Fibroblast of the conjunctiva (primary cell): ENCODE measurements around the gene RWDD1.
A peak's percentile ranks its signal among the peaks of the same experiment; 100 is the strongest.

Source experiments
- DNase-seq: peaks from one replicate; pipeline ENCODE4 v3.0.0-alpha.2; 2010; ENCODE audit warnings: low read depth

The RWDD1 gene, protein sequence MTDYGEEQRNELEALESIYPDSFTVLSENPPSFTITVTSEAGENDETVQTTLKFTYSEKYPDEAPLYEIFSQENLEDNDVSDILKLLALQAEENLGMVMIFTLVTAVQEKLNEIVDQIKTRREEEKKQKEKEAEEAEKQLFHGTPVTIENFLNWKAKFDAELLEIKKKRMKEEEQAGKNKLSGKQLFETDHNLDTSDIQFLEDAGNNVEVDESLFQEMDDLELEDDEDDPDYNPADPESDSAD

DNA sequence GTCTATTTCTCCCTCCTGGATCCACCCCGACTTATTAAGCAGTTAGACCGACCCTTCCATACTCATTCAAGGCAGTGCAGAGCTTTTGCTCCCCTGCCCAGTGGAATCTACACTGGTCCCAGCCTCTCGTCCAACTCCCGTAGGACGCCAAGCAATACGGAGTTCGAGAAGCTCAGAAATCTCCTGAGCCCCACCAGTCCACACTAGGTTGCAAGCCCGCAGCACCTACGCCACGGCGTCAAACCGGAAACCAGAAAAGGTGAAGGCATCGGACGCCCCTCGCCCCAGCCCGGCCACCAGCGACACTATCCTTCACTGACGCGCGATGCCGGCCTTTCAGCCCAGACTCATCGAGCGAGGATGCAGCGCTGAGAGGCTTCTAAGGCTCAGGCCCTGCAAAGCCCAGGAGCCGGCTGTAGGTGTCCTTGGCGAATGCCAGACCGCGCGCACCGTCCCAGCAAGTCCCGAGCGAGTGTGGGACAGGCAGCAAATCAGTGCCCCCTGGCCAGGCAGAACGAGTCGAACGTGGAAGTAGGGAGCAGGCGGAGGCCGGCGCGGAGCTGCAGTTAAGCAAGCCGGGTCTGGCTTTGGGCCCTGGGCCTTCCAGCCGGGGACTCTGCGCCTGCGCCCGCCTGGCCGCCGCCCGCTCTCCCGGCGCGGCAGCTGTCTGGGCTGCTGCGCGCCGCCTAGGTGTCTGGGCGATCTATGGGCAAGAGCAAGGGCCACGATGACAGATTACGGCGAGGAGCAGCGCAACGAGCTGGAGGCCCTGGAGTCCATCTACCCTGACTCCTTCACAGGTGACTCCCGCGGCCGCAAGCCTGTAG, at the start of gene RWDD1:
Gene RWDD1 (plus strand): TSS at position 649 of the 827 bp plus-strand sequence. CDS start 79 bp downstream, at position 728.
- peak; percentile 99 for DNase-seq

DNA sequence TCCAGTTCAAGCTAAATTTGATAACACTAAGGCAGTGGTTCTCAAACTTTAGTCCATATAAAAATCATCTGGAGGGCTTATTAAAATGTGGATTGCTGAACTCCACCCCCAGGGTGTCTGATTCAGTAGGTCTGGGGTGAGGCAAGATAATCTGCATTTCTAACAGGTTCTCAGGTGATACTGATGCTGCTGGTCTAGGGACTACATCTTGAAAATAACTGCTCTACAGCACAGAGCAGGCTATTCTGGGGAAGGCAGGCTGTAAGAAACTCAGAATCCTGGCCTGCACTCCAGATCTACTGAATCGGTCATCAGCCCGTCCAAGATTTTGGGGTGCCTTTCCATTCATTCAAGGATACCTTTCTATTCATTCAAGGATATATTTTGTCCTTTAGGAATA, 48.4 kb upstream of the RWDD1 start:
- no peak for DNase-seq

DNA sequence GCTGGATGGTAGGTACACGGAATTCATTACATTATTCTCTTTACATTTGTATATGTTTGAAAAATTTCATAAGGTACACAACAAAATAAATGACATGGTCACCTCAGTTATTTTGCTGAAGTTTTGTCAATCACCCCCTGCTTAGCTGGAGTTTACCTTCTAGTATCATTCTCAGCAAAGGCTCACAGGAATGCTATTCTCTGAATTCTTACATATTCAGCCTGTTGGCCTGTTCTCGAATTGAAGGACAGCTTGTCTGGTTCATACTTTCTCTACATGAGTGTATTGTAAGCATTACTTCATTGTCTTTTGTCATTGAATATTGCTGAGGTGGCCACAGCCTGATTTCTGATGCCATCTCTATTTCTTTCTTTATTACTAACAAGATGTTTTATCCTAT, 47.1 kb upstream of the RWDD1 start:
- no peak for DNase-seq

DNA sequence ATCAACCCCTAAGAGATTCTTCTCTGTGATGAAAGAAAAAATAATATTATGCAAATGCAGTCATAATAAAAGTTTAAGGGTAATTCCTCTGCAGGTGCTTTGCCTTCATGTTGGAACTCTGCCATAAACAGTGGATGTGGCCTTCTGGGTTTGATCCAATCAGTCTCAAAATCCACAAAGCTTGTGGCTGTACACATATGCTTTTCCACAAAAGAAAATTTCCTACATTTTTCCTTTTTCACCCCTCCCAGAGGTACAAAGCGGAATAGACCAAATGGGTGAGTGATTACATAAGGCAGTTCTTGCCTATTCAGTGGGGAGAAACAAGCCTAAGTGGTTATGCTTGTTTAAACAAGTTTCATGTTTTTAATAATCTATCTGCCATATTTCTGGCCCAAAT, 43.2 kb upstream of the RWDD1 start:
- no peak for DNase-seq

DNA sequence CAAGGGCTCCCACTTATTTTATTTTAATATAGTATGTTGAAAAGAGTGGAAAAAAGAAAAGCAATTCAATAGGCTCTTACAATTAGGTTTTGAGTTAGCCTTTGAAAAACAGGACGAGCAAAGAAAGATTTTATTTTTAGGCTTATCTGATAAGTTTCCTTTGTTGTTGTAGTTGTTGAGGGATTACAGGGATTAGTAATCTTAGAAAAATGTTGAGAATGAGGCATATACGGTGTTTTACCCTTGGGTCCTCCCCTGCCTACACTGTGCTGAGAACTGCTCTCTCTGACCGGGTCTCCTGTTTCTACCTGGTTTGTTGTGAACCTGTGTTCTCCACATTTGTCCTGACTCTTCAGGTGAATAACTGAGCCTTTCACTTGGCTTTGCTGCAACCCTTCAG, 42.5 kb upstream of the RWDD1 start:
- DNase-seq: no peak

DNA sequence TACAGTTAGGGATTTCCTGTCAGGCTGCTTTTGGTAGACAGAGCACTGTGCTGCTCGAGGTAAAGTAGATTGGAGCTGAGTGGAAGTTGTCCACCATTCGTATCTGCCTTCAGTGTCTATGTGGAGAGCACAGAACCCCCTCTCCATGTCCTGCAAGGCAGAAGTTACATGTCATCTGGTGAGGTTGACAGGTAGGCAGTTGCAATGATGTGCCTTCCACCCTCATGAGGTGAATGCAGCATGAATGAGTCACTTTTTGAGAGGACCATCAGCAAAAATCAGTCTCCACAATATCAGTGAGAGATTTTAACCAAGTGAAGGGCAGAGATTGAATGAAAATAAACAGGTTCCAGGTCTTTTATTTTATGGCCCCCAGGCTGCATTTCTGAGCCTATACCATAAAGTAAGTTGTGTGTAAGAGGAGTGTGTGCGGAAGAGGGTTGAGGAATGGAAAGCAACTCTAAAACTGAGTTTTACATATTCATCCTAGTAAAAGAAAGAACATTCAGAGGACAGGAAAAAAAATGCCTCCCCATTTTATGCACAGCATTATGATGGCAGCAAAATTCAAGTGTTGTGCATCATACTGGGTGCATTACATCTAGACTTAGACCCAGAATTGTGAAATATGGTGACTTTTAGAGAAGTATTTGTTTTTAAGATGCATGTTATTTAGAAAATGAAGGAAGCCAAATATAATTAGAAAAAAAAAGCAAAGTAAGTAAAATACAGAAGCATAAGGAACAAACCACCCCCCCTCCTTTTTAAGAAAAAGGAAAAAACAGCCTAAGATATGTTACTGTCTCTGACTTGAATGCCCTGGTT, 41.6 kb upstream of the RWDD1 start:
- DNase-seq: no peak

DNA sequence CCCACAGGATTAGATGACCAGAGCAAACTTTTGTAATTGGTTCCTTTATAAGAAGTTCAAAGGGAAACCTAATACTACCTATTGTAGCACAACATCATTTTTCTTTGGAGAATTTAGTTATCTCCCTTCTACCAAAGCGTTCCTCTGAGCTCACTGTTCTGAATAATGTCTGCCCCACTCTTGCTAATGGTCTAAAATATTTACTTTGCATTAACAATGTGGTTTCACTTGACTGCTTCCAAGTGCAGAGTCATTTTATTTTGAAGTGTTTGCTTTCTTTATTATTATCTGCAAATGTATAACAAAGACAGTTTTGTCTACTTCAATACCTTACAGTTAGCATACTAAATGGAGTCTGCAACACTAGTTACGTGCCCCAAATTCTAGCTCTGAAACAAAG, 40.9 kb upstream of the RWDD1 start:
- DNase-seq: no peak

DNA sequence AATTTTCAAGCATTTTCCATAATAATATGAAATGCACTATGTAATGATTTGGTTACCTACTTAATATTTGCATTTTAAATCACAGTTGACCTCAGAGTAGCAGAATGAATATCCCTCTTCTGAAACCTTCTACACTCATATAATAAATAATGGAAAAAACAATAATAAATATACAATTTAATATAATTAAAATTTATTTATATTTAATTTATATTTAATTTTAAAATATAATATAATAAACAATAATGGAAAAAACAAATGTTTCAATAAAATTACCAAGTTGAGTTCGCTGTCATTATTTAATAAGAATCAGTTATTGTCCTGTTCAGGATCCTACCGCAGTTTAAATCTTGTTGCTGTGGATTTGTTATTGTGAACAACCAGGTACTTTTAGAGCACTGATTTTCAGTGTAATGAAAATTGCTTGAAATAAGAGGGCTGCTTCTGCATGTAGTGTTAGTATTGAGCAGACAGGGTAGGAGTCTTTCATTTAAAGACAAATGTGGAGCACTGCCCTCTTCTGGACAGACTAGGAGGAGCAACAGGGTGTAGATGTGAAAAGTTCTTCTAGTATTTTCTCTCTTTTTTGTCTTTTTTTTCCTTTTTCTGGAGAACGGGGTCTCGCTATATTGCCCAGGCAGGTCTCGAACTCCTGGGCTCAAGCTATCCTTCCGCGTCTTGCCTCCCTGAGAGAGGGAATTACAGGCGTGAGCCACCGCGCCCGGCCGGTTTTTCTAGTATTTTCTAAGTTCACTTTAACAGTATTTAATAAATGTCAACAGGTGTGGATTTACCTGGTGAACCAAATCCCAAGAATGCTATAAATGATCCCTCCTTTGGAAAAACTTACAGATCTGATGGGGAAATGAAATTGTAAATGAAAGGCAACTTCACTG, 39.4 kb upstream of the RWDD1 start:
- DNase-seq: peak; percentile 68

DNA sequence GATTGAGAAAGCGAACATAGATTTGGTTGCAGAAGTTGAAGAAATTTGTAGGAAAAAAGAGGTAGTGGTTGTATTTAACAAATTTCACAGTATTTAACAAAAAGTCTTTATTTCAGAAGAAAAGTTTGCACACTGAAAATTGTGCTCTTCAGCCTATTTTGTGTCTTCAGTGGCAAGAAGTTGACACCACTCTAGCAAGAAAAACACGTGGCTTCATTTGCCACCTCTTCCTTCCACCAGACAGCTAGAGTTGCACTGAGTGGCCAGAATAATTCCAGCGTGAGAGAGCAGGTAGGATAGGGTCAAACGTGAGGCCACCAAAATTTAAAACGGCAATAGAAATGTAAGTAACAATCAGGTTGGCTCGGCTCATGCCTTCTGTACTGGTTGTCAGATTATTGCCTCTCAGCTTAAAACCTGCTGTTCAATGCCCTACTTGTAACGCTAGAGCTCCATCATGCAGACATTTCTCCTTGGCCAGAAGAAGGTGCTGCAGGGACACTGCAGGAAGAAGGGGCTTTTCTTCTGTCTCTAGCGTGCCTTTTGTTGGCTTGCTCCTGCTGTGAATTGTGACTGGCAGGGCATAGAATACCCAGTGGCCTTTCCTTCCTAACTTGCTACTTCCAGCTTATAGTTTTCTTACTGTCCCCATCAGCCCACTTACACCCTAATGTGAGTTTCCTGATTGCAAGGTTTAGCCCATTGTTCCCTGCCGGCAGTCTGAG, 37.9 kb upstream of the RWDD1 start:
- no peak for DNase-seq

DNA sequence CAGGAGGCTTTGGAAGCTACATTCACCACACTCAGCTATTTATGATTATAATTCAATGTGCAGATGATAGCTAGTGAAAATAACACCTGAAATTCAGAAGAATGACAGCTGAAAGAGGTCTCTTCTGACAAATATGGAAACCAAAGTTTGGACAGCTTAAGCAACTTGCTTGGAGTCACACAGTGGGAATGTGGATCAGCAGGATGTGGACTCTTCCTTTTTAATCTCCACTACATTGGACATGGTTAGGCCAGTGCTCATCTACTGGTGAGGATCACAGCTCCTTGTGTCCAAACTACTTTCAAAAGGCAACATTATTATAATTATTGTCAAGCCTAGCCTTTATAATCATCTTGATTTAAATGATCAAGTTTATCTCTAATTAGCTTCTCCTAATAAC, 36.2 kb upstream of the RWDD1 start:
- no peak for DNase-seq

DNA sequence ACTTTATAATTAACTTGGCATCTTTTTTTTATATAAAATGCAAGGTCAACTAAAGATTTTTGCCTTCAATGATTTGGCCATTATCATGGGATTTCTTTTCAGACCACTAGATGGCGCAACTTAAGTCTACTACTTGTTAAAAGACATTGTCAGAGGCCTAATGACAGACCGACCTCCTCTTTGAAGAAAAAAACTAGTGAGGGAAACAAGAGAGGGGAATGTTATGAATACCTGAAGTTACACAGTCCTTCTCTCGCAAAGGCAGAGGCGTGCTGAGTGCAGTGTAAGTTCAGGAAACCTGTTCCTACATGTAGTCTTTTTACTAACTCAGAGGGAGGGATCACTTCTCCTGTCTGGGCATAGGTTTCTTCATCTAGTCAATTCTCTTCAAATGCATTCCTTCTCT, 35.1 kb upstream of the RWDD1 start:
- peak; percentile 48 for DNase-seq

DNA sequence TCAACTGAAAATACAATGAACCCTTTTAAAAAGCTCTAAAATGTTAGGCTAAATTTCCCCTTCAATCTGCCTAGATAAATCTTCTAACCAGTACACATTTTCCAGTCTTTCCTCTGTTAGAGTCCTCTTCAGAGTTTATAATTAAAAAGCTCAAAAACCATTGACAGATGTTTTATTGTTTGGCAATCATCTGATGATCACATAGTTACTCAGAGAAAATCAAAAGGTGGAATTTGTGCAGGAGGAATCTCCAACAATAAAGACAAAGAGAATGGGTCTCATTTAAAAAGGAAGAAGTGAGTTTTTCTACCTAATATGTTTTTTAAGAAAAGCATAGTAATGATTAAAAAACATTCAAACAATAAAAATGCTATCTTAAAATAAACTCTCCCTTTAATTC, 28.9 kb upstream of the RWDD1 start:
- DNase-seq: no peak

DNA sequence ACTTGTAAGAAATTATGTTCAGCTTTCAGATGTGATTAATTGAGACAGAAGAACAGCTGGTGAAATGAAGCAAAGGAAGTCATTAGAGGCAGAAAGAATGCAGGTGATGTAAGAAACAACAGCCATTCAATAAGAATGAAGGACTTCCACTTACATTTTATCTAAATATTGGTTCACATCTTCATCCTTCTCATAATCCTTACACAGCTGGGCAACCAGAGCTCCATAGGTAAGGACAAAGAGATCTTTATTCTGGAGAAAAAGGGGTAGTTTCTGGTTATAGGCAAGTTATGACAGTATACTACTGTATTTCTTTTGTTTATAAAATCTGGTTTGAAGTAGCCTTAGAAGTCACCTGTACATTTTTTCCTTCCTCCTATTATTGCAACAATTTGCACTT, 28.2 kb upstream of the RWDD1 start:
- no peak for DNase-seq

DNA sequence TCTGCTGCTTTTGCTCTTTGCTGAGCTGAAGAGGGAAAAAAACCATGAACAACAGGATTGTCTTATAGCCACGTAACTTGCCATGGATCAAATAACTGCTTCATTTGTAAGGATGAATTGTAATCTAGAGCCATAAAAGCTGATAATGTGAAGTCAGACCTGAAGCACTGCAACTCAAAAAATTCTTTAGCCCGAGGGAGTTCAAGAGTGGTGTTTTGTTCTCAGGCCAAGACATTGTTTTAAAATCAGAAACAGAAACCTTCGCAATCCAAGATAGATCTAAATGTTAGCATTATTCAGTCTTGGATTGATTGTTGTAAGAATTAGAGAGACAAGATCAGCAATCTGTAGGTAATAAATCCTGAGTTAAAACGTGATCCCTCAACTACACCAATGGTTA, 25.7 kb upstream of the RWDD1 start, which contains the start of gene TRAPPC3L:
Gene TRAPPC3L (minus strand): TSS at position 34 of the 400 bp plus-strand sequence. CDS start 170 bp downstream, outside the sequence.
- no peak for DNase-seq

DNA sequence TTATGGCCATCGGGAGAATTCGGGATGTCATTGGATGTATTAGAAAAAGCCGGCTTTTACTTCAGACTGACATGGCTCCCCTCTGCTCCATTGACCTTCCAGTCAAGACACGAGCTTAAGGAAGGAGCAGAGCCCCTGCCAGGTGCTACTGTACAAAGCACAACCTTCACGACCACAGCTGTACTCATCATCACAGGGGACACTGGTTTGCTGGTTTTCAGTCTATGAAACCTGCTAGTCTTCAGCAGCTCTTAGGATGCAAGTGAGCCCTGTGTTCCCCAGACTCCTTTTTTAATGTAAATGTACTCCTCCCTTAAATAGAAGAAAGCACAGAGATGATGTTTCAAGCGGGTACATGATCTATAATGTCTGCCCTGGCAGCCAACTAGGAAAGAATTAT, 23.9 kb upstream of the RWDD1 start:
- no peak for DNase-seq

DNA sequence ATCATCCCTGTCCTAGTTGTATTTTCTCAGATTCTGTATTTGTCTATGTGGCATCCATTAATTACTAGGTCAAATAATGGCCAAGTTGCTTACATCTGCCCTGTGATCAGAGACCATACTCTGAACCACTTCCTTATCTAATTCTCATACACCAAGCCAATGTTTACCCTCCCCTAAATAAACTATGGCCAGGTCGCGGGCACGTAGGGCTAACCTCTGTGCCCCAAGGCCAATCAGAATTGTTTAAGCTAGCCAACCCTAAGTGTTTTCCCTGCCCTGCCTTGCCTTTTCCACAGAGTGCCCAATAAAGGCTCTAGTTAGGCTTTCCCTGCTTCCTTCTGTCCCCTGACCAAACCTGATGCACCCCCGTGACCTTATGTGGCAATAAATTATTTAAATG, 20.5 kb upstream of the RWDD1 start:
- DNase-seq: no peak

DNA sequence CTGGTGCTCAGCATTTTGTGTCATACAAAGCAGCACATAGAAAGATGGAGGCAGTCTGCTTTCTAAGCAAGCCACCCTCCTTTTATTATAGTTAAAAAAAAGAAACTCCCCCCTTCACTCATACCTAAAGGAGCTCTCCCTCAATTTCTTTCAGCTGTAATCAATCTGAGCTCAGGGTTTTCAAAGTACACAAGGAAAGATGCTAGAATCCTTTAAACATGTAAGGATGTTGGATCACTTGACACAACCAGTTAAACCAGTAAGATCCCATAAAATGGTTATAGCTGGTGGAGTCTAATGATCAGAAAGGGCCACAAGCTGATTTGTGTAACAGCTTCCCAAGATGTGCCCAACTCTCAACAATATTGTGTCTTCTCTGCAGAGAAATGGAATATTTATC, 17.9 kb upstream of the RWDD1 start, which contains the start of gene CALHM4:
Gene CALHM4 (plus strand): TSS at position 301 of the 400 bp plus-strand sequence. CDS start 43 bp downstream, at position 344.
- DNase-seq: no peak

DNA sequence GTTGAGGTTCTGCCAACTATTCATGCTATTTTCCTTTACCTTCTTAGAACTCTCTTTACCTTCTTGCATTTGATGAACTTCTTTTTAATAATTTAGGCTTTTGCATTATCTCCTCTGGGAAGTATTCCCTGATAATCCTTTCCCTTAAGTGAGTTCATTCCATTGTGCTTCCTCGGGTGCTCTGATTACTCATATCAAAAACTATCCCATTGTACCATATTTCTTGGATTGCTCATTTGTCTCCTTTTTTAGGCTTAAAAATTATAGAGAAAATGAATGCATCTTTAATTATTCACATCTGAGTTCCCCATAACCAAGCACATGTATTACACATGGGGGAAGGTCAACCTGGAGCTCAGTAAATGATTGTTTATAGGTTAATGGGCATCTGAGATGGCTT, 15.2 kb upstream of the RWDD1 start:
- DNase-seq: no peak

DNA sequence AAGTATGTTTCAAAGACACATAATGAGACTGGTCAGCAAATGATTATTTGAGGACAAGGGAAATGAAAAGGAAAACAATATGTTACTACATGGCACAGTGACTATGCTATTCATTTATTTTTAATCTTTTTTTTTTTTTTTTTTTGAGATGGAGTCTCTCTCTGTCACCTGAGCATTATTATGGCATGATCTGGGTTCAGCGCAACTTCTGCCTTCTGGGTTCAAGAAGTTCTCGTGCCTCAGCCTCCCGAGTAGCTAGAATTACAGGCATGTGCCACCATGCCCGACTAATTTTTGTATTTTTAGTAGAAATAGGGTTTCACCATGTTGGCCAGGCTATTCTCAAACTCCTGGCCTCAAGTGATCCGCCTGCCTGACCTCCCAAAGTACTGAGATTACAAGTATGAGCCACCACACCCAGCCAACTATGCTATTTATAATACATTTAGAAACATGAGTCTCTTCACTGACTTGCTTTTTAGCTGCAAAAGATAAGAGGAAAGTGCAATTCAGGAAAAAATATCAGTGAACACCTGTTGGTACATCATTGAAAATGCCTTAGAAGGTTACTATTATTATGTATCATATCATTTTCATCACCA, 14.4 kb upstream of the RWDD1 start:
- no peak for DNase-seq

DNA sequence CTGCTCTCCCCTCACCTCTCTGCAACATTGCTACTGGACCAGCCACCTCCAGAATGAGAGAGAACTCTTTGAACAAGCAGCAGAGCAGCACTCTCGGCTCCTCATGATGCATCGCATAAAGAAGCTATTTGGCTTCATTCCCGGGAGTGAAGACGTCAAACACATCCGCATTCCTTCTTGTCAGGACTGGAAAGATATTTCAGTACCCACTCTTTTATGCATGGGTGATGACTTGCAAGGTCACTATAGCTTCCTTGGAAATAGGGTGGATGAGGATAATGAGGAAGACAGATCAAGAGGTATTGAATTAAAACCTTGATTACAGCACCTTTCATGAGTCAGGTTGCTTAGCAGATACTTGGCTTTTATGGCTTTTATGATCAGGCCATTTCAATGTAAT, 13.4 kb upstream of the RWDD1 start:
- DNase-seq: peak; percentile 84
